22Rv1 (cell line): ENCODE data around the gene KCNQ1OT1.

Experiments used
- H3K27ac ChIP-seq: fragments of 450-650 bp; 2 replicates; pipeline ENCODE4 v1.5.1; 2017
- ZFX ChIP-seq: fragments of 450-650 bp; IDR thresholded peaks from 2 replicates; pipeline ENCODE4 v1.6.1; 2017; ENCODE audit warnings: antibody characterized with exemption, borderline replicate concordance
- TF ChIP-seq, protein P1 (sequence below): fragments of 450-650 bp; IDR thresholded peaks from 2 replicates; pipeline ENCODE4 v1.5.1; 2017; ENCODE audit warnings: mild to moderate bottlenecking

KCNQ1OT1 gene

DNA sequence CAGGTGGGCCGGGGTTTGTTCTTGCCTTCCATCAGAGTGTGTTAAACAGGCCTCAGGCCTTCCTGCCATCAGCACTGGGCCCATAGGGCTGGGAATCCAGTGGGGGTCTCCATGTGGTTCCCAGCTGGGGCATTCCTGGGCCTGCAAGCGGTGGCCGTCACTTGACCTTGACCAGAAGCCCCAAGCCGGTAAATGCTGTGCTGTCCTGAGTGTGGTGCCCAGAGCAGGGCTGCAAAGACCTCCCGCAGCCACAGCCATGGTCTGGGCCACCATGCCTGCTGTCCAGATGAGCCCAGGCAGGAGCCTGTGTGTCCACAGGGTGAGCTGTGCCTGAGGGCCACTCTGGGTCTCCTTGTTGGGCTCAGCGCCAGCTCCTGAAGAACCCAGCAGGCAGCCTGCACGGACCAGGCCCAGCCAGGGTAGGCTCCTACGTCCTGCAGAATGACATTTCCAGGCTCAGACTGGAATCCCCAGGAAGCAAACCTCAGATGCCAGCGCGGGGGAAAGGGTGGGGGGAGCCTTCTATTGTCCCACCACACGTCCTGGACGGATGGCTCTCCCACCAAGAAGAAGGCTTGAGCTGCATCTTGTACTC is 117.3 kb downstream of the KCNQ1OT1 start:
- H3K27ac ChIP-seq, result no peak overlapping the region
- TF ChIP-seq, protein P1, sequence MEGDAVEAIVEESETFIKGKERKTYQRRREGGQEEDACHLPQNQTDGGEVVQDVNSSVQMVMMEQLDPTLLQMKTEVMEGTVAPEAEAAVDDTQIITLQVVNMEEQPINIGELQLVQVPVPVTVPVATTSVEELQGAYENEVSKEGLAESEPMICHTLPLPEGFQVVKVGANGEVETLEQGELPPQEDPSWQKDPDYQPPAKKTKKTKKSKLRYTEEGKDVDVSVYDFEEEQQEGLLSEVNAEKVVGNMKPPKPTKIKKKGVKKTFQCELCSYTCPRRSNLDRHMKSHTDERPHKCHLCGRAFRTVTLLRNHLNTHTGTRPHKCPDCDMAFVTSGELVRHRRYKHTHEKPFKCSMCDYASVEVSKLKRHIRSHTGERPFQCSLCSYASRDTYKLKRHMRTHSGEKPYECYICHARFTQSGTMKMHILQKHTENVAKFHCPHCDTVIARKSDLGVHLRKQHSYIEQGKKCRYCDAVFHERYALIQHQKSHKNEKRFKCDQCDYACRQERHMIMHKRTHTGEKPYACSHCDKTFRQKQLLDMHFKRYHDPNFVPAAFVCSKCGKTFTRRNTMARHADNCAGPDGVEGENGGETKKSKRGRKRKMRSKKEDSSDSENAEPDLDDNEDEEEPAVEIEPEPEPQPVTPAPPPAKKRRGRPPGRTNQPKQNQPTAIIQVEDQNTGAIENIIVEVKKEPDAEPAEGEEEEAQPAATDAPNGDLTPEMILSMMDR, result no peak
- TF ChIP-seq ZFX, result no peak

DNA sequence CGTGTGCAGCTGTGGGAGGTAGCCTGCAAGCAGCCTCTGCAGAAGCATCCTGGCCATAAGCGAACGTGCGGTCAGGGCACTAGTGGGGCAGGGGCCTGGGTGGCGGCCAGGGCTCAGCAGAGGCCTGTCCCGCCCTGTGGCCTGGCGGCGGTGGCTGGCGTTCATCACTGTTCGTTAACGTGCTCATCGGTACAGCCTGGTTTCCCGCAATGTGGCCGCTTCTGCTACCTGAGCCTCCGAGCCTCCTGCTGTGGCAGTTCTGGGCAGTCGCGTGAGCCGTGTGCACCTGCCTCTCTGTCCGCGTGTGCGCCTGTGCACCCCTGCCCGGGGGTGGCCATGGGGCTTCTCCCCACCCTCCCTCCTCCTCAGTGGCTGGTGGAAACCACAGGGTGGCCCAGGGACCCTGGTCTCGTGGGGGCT is 117.9 kb downstream of the KCNQ1OT1 start:
- no peak for TF ChIP-seq ZFX
- TF ChIP-seq, protein P1, result no peak
- H3K27ac ChIP-seq, result no peak overlapping the region

DNA sequence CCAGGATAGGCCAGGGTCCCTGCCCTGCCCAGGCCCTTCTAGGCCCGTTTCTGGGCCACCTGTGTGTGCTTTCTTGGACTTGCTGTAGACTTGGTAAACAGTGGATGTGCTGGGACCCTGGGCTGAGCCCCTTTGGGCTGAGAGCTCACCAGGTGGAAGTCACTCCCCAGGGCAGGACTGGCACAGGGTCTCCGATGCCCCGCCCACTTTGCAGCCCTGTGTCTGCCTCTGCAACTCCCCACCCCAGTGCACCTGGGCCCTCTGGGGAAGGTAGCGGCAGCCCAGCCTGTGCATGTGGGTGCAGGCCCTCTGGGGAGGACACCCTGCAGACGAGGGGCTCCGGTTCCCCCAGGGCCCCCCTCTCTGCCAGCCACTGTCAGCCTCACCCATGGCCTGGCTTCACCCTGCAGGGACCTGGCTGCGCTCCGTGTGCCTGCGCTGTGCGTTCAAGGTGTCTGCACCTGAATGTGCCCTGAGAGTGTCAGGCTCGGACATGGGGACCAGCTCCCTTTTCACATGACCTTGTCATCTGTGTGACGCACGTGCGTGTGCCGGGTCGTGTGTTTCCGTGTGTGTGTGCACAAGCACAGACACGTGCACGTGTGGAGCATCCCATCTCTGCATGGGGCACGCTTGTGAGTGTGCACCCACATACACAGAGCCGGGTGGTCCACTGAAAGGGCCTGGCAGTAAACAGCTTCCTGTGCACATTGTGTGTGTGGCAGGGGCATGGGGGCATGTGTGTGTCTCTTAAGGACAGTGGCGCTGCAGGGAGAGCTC is 118.5 kb downstream of the KCNQ1OT1 start:
- no peak overlapping the region for H3K27ac ChIP-seq
- TF ChIP-seq ZFX, result no peak
- TF ChIP-seq, protein P1, result no peak

DNA sequence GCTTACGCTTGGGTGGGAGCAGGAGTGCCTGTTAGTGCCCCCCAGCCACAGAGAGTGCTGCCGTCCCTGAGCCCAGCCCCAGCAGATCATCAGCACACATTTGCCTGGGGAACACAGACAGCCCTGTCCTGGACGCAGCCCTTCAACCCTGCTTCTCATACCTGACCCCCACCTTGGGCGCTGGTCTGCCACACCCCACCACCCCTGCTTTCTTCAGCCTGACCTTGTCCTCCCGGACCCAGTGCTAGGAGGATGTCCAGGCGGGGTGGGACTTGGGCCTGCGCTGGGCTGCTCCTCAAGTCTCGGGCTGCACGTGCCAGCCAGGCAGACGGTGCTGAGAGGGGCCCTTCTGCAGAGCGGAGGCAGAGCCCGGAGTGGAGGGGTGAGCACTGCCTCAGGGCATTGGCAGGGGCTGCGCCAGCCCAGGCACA is 119.2 kb downstream of the KCNQ1OT1 start:
- TF ChIP-seq, protein P1, result no peak
- no peak for TF ChIP-seq ZFX
- no peak overlapping the region for H3K27ac ChIP-seq

DNA sequence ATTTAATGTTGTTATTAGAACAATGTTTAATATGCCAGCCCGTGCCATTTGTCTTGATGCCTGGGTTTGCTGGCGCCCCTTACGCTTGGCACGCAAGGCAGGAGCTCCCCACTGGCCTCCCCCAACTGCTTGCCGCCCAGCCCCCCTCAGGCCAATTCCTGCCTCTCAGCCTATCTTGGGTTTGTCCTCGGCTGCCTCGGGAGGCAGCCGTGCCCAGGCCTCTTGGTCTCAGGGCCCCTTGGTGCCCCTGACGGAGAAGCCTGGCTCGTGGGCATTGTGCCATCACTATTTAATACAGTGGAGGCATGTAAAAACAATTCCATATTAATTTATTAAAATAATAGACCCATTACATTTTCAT is 119.8 kb downstream of the KCNQ1OT1 start:
- H3K27ac ChIP-seq, result no peak overlapping the region
- TF ChIP-seq ZFX, result no peak
- TF ChIP-seq, protein P1, result no peak

DNA sequence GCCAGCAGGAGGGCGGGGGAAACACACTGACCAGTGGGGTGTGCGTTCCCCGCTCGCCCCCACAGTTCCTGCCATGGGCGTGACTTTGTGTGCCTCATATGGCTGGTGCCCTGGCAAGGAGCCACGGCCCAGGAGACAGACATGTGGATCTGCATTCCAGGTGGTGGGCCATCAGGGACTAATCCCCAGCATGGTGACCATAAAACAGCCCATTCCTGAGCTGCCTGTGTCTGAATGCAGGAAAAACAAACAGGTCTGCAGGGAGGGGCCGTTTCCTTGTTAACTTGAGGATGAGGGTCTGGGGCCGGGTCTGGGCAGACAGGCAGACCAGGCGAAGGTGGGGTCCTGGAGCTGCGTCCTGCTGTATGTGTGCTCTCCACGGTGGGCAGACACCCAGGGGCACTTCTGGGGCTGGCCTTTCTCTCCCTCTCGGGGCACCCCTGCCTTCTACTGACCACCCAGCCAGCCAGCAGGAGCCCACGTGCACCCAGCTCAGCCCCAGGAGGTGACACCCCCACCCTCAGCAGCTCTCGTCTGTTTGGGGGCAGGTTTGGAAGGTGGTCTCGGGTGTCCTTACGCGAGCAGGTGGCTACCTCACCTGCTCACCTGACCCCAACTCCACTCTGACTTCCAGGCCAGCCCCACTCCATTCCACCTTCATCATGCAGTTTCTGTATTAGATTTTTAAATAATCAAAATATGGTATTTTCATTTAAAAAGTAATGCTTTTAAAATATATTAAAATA is 120.3 kb downstream of the KCNQ1OT1 start:
- TF ChIP-seq, protein P1, result no peak
- no peak for TF ChIP-seq ZFX
- H3K27ac ChIP-seq, result no peak overlapping the region

DNA sequence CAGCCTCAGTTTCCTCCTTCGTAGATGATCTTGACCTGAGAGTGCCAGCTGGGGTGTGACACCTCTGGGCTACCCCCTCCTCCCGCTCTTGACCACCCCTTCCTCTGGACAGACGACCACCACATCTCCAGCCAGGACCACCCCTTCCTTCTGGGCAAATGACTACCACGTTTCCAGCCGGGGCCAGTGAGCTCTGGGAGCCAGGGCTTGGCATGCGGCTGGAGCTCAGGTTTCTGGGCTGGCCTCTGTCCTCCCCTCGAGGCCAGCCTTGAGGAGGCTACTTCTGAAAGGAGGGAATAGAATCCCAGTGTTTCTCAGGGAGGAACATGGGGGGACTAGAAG is 120.9 kb downstream of the KCNQ1OT1 start:
- H3K27ac ChIP-seq, result no peak overlapping the region

More for the DNA sequence above, 120.9 kb downstream of the KCNQ1OT1 start:
- TF ChIP-seq, protein P1, result no peak
- no peak for TF ChIP-seq ZFX
